Activated effector memory CD4-positive, alpha-beta T cell treated with anti-CD3 and anti-CD28 coated beads, Interleukin-2, amount 50 U/mL, for 16 hours (primary cell): ENCODE measurements around the gene MTMR12.
"Not testable (repeated sequence)": the region's sequence is repeated elsewhere in the genome, so short reads cannot be mapped to it uniquely, and the experiment has no call there.

Experiments used
- DNase-seq: peaks from one replicate; pipeline ENCODE4 v3.0.0-alpha.2; 2020

The MTMR12 gene

GRCh38 chr5:32297181-32298058, 15.3 kb downstream of the MTMR12 start:
- no peak for DNase-seq

GRCh38 chr5:32295966-32296772, 16.6 kb downstream of the MTMR12 start:
- DNase-seq: not testable (repeated sequence)

GRCh38 chr5:32291591-32291990, 21.1 kb downstream of the MTMR12 start:
- no peak for DNase-seq

DNA sequence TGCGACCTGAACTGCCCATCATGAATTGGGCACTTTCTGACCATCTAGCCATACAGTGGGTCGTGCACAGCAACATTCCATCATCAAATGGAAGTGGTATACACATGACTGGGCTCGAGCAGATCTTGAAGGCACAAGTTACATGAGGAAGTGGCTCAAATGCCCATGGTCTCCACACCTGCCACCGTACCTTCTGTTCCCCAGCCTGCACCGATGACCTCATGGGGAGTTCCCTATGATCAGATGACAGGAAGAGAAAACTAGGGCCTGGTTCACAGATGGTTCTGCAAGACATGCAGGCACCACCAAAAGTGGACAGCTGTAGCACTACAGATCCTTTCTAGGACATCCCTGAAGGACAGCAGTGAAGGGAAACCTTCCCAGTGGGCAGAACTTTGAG, 21.8 kb downstream of the MTMR12 start:
- DNase-seq: no peak

DNA sequence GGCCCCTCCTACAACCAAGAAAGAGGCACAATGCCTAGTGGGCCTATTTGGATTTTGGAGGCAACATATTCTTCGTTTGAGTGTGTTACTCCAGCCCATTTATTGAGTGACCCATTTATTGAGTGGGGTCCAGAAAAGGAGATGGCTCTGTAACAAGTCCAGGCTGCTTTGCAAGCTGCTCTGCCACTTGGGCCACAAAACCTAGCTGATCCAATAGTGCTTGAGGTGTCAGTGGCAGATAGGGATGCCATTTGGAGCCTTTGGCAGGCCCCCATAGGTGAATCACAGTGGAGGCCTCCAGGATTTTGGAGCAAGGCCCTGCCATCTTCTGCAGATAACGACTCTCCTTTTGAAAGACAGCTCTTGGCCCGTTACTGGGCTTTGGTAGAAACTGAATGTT, 22.2 kb downstream of the MTMR12 start:
- not testable (repeated sequence) for DNase-seq

- DNase-seq: not testable (repeated sequence)
Observed at GRCh38 chr5:32289986-32290385, 22.8 kb downstream of the MTMR12 start.

GRCh38 chr5:32288135-32288534, 24.6 kb downstream of the MTMR12 start:
- DNase-seq: not testable (repeated sequence)

- not testable (repeated sequence) for DNase-seq
Observed at GRCh38 chr5:32287525-32287924, 25.2 kb downstream of the MTMR12 start.

GRCh38 chr5:32285510-32286138, 27.1 kb downstream of the MTMR12 start:
- DNase-seq: no peak

DNA sequence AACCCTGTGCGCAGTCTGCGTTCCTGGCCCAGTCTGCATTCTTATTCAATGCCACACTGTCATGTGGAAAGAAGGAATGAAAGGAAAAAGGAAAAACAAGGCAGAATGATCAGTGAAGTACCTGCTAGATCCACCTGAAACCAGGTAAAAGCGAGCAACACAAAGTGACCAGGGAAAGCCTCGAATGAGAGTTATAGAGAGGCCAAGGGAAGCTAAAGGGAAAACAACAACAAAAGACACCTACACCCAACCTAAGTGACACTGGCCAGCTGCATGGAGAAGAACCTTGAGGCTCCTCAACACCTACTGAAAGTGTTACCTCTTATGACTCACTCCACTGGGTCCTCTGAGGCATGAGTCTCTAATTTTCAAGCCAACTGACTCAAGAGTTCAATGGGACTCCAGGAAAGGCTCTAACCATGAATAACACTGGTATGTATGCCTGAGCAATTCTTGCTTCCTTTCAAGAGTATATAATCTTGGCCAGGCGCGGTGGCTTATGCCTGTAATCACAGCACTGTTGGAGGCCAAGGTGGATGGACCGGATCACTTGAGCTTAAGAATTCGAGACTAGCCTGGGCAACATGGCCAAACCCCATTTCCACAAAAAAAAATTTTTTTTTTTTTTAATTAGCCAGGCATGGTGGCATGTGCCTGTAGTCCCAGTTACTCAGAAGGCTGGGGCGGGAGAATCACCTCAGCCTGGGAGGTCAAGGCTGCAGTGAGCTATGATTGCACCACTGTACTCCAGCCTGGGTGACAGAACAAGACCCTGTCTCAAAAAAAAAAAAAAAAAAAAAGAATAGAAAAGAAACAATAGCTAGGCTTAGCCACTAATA, 29.0 kb downstream of the MTMR12 start:
- no peak for DNase-seq

DNA sequence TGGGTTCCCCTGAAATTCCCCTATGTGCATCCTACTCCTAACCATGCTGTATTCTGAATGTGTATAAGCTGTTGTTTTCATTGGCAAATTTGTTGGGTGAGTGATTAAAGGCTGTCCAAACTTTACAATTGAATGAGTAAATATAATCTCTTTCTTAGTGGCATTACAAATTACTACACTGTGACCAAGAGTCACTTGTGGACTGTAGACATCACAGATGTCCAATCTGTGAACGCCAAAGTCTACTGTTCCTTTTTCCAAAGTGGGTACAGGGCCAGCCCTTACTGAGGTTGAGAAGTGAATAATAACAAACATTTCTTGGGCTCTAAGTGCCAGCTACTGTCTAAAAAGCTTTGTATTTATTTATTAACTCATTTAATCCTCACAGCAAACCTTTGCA, 29.7 kb downstream of the MTMR12 start:
- no peak for DNase-seq

GRCh38 chr5:32282633-32283032, 30.1 kb downstream of the MTMR12 start:
- DNase-seq: no peak

- not testable (repeated sequence) for DNase-seq
Observed at GRCh38 chr5:32281378-32282133, 31.2 kb downstream of the MTMR12 start.

DNA sequence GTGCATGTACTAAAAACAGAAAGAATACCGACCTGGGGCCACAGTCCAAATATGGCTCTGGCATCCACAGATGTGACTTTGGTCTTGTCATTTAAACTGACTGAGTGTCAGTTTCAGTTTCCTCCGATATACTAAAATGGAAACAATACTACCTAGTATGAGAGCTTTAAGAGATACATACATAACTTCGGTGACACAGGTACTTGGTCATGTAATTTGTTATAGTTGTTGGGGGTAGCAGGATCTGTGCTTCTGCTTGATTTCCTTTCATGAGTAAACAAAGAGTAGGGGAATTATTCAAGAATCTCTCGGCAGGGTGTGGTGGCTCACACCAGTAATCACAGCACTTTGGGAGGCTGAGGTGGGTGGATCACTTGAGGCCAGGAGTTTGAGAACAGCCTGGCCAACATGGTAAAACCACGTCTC, 32.1 kb downstream of the MTMR12 start:
- no peak for DNase-seq

DNA sequence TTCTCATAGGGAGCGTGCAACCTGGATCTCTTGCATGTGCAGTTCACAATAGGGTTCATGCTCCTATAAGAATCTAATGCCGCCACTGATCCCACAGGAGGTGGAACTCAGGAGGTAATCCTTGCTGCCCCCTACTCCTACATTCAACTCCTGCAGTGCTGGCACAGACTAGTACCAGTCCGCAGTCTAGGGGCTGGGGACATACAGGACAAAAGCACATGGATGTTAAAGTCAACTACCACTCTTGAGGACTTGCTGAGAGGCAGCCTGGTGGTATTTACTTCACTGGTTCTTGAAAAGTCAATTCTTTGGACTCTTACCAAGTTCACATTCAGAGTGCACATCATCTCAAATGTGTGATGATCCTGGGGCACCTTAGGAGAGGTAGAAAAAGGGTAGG, 33.0 kb downstream of the MTMR12 start:
- DNase-seq: no peak

DNA sequence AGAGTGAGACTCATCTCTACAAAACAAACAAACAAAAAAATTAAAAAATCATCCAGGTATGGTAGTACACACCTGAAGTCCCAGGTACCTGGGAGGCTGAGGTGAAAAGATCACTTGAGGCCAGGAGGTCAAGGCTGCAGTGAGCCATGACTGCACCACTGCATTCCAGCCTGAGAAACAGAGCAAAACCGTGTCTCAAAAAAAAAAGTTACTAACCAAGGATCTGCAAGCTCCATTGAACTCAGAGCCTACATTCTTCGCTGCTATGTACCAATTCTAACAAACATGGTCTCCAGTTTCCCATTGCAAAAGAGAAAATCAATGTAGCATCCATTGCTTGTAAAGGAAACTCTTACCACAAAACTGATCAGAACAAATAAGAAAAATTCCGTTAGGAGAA, 33.5 kb downstream of the MTMR12 start:
- DNase-seq: no peak

DNA sequence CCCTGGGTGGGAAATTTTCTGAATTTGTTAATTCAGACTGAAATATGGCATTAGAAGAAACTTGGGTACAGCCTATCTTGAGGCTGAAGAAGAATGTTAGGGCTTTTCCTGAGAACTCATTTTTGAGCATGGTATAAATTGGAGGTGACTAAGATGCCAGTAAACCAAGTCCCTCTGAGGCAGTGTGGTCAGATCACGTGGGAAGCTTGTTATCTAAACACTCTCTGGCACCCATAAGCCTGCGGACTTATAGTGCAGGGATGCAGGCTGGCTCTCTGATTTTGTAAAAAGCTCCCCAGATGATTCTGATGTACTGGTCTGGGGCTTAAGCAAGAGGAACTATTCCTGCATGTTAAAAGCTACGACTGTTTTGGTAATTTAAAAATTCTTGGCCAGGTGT, 34.3 kb downstream of the MTMR12 start:
- DNase-seq: no peak

DNA sequence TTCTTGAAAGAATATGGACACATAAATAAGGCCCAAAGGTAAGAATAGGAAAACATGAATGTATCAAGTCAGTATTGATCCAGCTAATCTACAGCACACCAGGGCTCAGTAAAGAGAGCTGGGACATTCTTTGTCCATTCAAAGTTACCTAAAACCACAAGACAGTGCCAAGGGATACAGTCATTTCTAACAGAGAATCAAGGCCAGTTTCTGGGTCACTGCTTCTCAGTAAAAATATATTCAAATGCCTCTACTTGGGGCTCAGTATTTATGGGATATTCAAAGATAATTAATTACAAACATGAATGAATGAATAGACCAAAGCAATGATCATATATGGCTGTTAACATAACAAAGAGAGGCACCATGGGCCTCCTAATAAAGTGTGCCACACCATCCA, 34.9 kb downstream of the MTMR12 start:
- no peak for DNase-seq

DNA sequence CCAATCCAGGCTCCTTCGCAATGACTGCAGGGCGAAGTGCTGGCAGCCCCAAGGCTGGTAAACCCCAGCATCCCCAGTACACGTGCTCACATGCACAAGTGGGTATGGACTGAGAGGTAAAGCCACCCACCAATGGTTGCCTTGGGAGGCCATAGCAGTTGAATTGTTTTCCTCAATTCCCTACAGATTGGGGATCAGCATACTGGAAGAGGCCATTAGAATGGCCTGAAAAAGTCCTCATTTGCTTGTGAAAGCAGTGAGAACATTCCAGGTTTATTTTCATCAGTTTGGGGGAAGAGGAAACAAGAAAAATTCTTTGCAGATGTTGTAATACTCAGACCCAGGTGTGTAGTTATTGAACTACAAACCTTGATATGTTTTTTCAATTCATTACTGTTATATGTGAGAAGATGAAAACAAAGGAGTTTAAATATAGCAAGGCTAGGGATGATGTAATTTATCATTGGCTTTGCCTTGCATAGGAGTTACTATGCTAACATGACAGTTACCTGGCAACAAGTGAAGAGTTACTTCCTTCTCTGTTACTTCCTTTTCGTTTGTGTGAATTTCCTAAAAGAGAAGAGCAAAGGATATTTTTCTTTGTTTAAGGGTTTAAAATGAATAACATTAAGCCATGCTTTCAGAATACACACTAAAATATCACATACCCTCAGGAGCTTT, 36.4 kb downstream of the MTMR12 start:
- DNase-seq: no peak

- no peak for DNase-seq
Observed at GRCh38 chr5:32275396-32275741, 37.4 kb downstream of the MTMR12 start.
